Measurements from ENCODE around the gene AGAP1. TPM values are rescaled to one million over a fixed set of nuclear protein-coding genes. Genes with fewer than 3 reads are reported as not detected.

Gene AGAP1
- total RNA-seq, 2 experiments from 2014 or later, result not detected

- H3K9me2 ChIP-seq (ENCODE audit: insufficient read depth, low read length), result no peaks in the 10 kb centered on the region
- H3K79me2 ChIP-seq (ENCODE audit: insufficient read depth, low read depth, low read length), result no peaks in the 10 kb centered on the region
- POLR2A ChIA-PET, result interaction anchor here (1.6 kb wide), 1 partner anchor 10 kb away, joined by 4 read pairs; no protein-coding TSS in a partner anchor
- no peaks in the 10 kb centered on the region for H3K36me3 ChIP-seq (ENCODE audit: insufficient read depth, low read length)
- H3K4me1 ChIP-seq (ENCODE audit: insufficient read depth, low read length, poor library complexity, severe bottlenecking), result no peaks in the 10 kb centered on the region
- no TSS peak for BruUV-seq (replicated peaks)
- no peaks in the 10 kb centered on the region for H4K20me1 ChIP-seq (ENCODE audit: insufficient read depth, low read length)
- H3K4me2 ChIP-seq (ENCODE audit: low read length), result no peak overlapping the region
- H3K27ac ChIP-seq (ENCODE audit: low read depth, low read length, poor library complexity, severe bottlenecking), result no peak overlapping the region
- intact Hi-C loops (cut with micrococcal nuclease; ENCODE audit: unreplicated experiment), result no loop called here
- no peak overlapping the region for H2AFZ ChIP-seq (ENCODE audit: low read length)
- DNase-seq (ENCODE audit: low spot score), result no peak
- no peak overlapping the region for H3K4me3 ChIP-seq (ENCODE audit: low read depth, low read length, poor library complexity, severe bottlenecking)
- TF ChIP-seq EZH2phosphoT487 (IDR thresholded peaks at IDR 0.05; ENCODE audit: borderline replicate concordance, low read depth, low read length) (no peak), CTCF (conservative IDR thresholded peaks at IDR 0.05; ENCODE audit: low read length) (no peak)
- CTCF ChIA-PET (ENCODE audit: unreplicated experiment), result no interaction called here
- no peaks in the 10 kb centered on the region for H3K9me3 ChIP-seq (ENCODE audit: low read length)
Measured at GRCh38 chr2:235844561-235844960, 350.7 kb downstream of the AGAP1 start.

- no peak overlapping the region for H2AFZ ChIP-seq (ENCODE audit: low read length)
- no peaks in the 10 kb centered on the region for H3K9me3 ChIP-seq (ENCODE audit: low read length)
- H3K27ac ChIP-seq (ENCODE audit: low read depth, low read length, poor library complexity, severe bottlenecking), result no peak overlapping the region
- POLR2A ChIA-PET, result interaction anchor here (1.6 kb wide), 1 partner anchor 10 kb away, joined by 4 read pairs; no protein-coding TSS in a partner anchor
- H3K4me2 ChIP-seq (ENCODE audit: low read length), result no peak overlapping the region
- no peak overlapping the region for H3K4me3 ChIP-seq (ENCODE audit: low read depth, low read length, poor library complexity, severe bottlenecking)
- no peaks in the 10 kb centered on the region for H3K36me3 ChIP-seq (ENCODE audit: insufficient read depth, low read length)
- no peaks in the 10 kb centered on the region for H4K20me1 ChIP-seq (ENCODE audit: insufficient read depth, low read length)
- intact Hi-C loops (cut with micrococcal nuclease; ENCODE audit: unreplicated experiment), result no loop called here
- no TSS peak for BruUV-seq (replicated peaks)
- no peaks in the 10 kb centered on the region for H3K79me2 ChIP-seq (ENCODE audit: insufficient read depth, low read depth, low read length)
- no peak for TF ChIP-seq EZH2phosphoT487 (IDR thresholded peaks at IDR 0.05; ENCODE audit: borderline replicate concordance, low read depth, low read length)
- TF ChIP-seq CTCF (conservative IDR thresholded peaks at IDR 0.05; ENCODE audit: low read length), result no peak
- CTCF ChIA-PET (ENCODE audit: unreplicated experiment), result no interaction called here
- H3K4me1 ChIP-seq (ENCODE audit: insufficient read depth, low read length, poor library complexity, severe bottlenecking), result no peaks in the 10 kb centered on the region
- no peaks in the 10 kb centered on the region for H3K9me2 ChIP-seq (ENCODE audit: insufficient read depth, low read length)
- DNase-seq (ENCODE audit: low spot score), result no peak
Measured at GRCh38 chr2:235845245-235845644, 351.4 kb downstream of the AGAP1 start.

- Histone ChIP-seq H3K4me1 (ENCODE audit: insufficient read depth, low read length, poor library complexity, severe bottlenecking) (no peaks in the 10 kb centered on the region), H3K36me3 (ENCODE audit: insufficient read depth, low read length) (no peaks in the 10 kb centered on the region), H3K4me3 (ENCODE audit: low read depth, low read length, poor library complexity, severe bottlenecking) (no peak overlapping the region), H4K20me1 (ENCODE audit: insufficient read depth, low read length) (no peaks in the 10 kb centered on the region), H2AFZ (ENCODE audit: low read length) (no peak overlapping the region), H3K27ac (ENCODE audit: low read depth, low read length, poor library complexity, severe bottlenecking) (no peak overlapping the region), H3K9me3 (ENCODE audit: low read length) (no peaks in the 10 kb centered on the region), H3K4me2 (ENCODE audit: low read length) (no peak overlapping the region), H3K9me2 (ENCODE audit: insufficient read depth, low read length) (no peaks in the 10 kb centered on the region), H3K79me2 (ENCODE audit: insufficient read depth, low read depth, low read length) (no peaks in the 10 kb centered on the region)
- CTCF ChIA-PET (ENCODE audit: unreplicated experiment), result no interaction called here
- POLR2A ChIA-PET, result no interaction called here
- no peak for DNase-seq (ENCODE audit: low spot score)
- intact Hi-C loops (cut with micrococcal nuclease; ENCODE audit: unreplicated experiment), result no loop called here
- no peak for TF ChIP-seq CTCF (conservative IDR thresholded peaks at IDR 0.05; ENCODE audit: low read length)
- no peak for TF ChIP-seq EZH2phosphoT487 (IDR thresholded peaks at IDR 0.05; ENCODE audit: borderline replicate concordance, low read depth, low read length)
- no TSS peak for BruUV-seq (replicated peaks)
Measured at GRCh38 chr2:235847576-235847975, 353.7 kb downstream of the AGAP1 start.

All from OCI-LY7 (cell line).